GM12878 (cell line): Measurements from ENCODE around the gene SPTBN2. TPM values are rescaled to one million over a fixed set of nuclear protein-coding genes. Genes with fewer than 3 reads are reported as not detected.

ENCODE experiments used
- ATAC-seq: fragments of 200-7000 bp; cut with Tn5 transposase; 3 replicates; pipeline ENCODE4 v1.9.1; 2020; ENCODE audit warnings: mild to moderate bottlenecking, moderate library complexity
- BruUV-seq: library from RNA; stranded (reverse); fragments of 400-500 nt; replicated peaks from 2 replicates; lab custom pipeline; 2021; lab: Mats Ljungman, UMichigan
- CTCF ChIA-PET: fragments of 300-600 bp; sonication (Branson Sonifier 250); formaldehyde crosslinking; extraction: SDS; loops from one replicate; lab custom pipeline; 2021; ENCODE audit warnings: inconsistent platforms; lab: Yijun Ruan, JAX
- POLR2A ChIA-PET: fragments of 350-600 bp; formaldehyde crosslinking; extraction: SDS; loops from one replicate; lab custom pipeline; 2021; ENCODE audit warnings: inconsistent platforms; lab: Charles Lee
- RAD21 ChIA-PET: fragments of 300-600 bp; sonication (Branson Sonifier 250); formaldehyde crosslinking; loops from one replicate; lab custom pipeline; 2023; ENCODE audit warnings: antibody characterized with exemption; ENCODE audit not compliant: unreplicated experiment; lab: Charles Lee
- SMC1A ChIA-PET: fragments of 300-600 bp; sonication (Branson Sonifier 250); formaldehyde crosslinking; loops from one replicate; lab custom pipeline; 2023; ENCODE audit not compliant: unreplicated experiment, uncharacterized antibody; lab: Charles Lee
- DNase-seq: peaks from one replicate; pipeline ENCODE4 v3.0.0-alpha.2; 2011; ENCODE audit warnings: low read depth, low spot score
- FAIRE-seq: peaks from 3 replicates; lab custom pipeline; 2011; peaks lifted over from hg19 to GRCh38; lab: Jason Lieb, UNC
- H2AFZ ChIP-seq: 2 replicates; pipeline ENCODE4 v1.6.0; 2011; ENCODE audit warnings: low read depth, low read length, control low read depth; ENCODE audit not compliant: control insufficient read depth
- H3K27ac ChIP-seq: 2 replicates; pipeline ENCODE4 v1.5.1; 2011; ENCODE audit warnings: control low read depth; ENCODE audit not compliant: control insufficient read depth, insufficient read depth
- H3K27me3 ChIP-seq, 2 experiments: replicated peaks in 1 of 2; 2 replicates each; pipeline versions ENCODE4 v1.6.0 to v1.6.1; 2011; ENCODE audit warnings: low read length in 1 of 2; ENCODE audit not compliant: control insufficient read depth in 2 of 2, insufficient read depth in 2 of 2
- H3K36me3 ChIP-seq, 2 experiments: 2 replicates each; pipeline ENCODE4 v1.5.1; 2011; ENCODE audit warnings: low read length in 1 of 2; ENCODE audit not compliant: control insufficient read depth in 2 of 2, insufficient read depth in 2 of 2
- H3K4me1 ChIP-seq: 2 replicates; pipeline ENCODE4 v1.6.1; 2011; ENCODE audit warnings: mild to moderate bottlenecking, low read length, moderate library complexity, mixed read lengths; ENCODE audit not compliant: control insufficient read depth, insufficient read depth
- H3K4me2 ChIP-seq: 2 replicates; pipeline ENCODE4 v1.6.0; 2011; ENCODE audit warnings: control low read depth; ENCODE audit not compliant: control insufficient read depth, insufficient read depth
- H3K4me3 ChIP-seq: fragments of 200-600 bp; sonication (generic); 2 replicates; pipeline ENCODE4 v1.5.1; 2016
- H3K79me2 ChIP-seq: 2 replicates; pipeline ENCODE4 v1.6.0; 2011; ENCODE audit warnings: low read length; ENCODE audit not compliant: control insufficient read depth, insufficient read depth
- H3K9ac ChIP-seq: 2 replicates; pipeline ENCODE4 v1.8.0; 2011; ENCODE audit warnings: low read length, control low read depth, mixed read lengths; ENCODE audit not compliant: control insufficient read depth, insufficient read depth
- H3K9me3 ChIP-seq: replicated peaks from 3 replicates; pipeline ENCODE4 v1.5.1; 2011; ENCODE audit warnings: mild to moderate bottlenecking, low read length; ENCODE audit not compliant: control insufficient read depth, insufficient read depth
- H4K20me1 ChIP-seq: 2 replicates; pipeline ENCODE4 v1.6.0; 2011; ENCODE audit not compliant: control insufficient read depth, insufficient read depth
- ASH2L ChIP-seq: fragments of 300-600, 200-600 bp; sonication (generic); IDR thresholded peaks from 2 replicates; pipeline ENCODE4 v1.6.1; 2017; ENCODE audit warnings: low read depth, mild to moderate bottlenecking, borderline replicate concordance
- CBX5 ChIP-seq: sonication (generic); IDR thresholded peaks from 2 replicates; pipeline ENCODE4 v1.6.1; 2016; ENCODE audit warnings: low read depth, moderate library complexity, mild to moderate bottlenecking, inconsistent platforms
- CEBPB ChIP-seq, 2 experiments: fragments of 150-350 bp in 1 of 2; IDR thresholded peaks; 2 replicates each; pipeline ENCODE4 v1.6.1; 2012 to 2014; ENCODE audit warnings: low read depth in 2 of 2, low read length in 2 of 2, borderline replicate concordance in 1 of 2, inconsistent platforms in 1 of 2
- CHD2 ChIP-seq: IDR thresholded peaks from 2 replicates; pipeline ENCODE4 v1.6.1; 2011; ENCODE audit warnings: low read depth, low read length, improper control_type of control experiment, borderline replicate concordance
- E4F1 ChIP-seq: fragments of 450-650 bp; IDR thresholded peaks from 2 replicates; pipeline ENCODE4 v1.6.1; 2018; ENCODE audit warnings: borderline replicate concordance, mild to moderate bottlenecking; ENCODE audit not compliant: partially characterized antibody
- KLF5 ChIP-seq: fragments of 450-650 bp; IDR thresholded peaks from 2 replicates; pipeline ENCODE4 v1.6.1; 2014; ENCODE audit warnings: mild to moderate bottlenecking; ENCODE audit not compliant: partially characterized antibody
- MTA2 ChIP-seq: fragments of 450-650 bp; IDR thresholded peaks from 2 replicates; pipeline ENCODE4 v1.6.1; 2016; ENCODE audit warnings: low read depth, mild to moderate bottlenecking, moderate library complexity
- NRF1 ChIP-seq: conservative IDR thresholded peaks from 2 replicates; pipeline ENCODE4 v1.6.1; 2011; ENCODE audit warnings: mild to moderate bottlenecking, low read depth, low read length, improper control_type of control experiment
- PAX5 ChIP-seq: IDR thresholded peaks from 2 replicates; pipeline ENCODE4 v1.6.1; 2011; ENCODE audit warnings: low read depth, low read length, borderline replicate concordance
- RBBP5 ChIP-seq: fragments of 200-600 bp; sonication (generic); conservative IDR thresholded peaks from 2 replicates; pipeline ENCODE4 v1.6.1; 2016
- RCOR1 ChIP-seq: conservative IDR thresholded peaks from 2 replicates; pipeline ENCODE4 v1.6.1; 2012; ENCODE audit warnings: low read depth, low read length, improper control_type of control experiment
- STAT3 ChIP-seq: IDR thresholded peaks from 2 replicates; pipeline ENCODE4 v1.6.1; 2011; ENCODE audit warnings: low read depth, low read length, improper control_type of control experiment
- SUPT20H ChIP-seq: IDR thresholded peaks from 2 replicates; pipeline ENCODE4 v1.6.1; 2011; ENCODE audit warnings: low read depth, mild to moderate bottlenecking, low read length, moderate library complexity, borderline replicate concordance; ENCODE audit not compliant: control insufficient read depth
- YY1 ChIP-seq: IDR thresholded peaks from 2 replicates; pipeline ENCODE4 v1.6.1; 2011; ENCODE audit warnings: low read depth, mild to moderate bottlenecking, low read length
- ZNF217 ChIP-seq: fragments of 450-650 bp; IDR thresholded peaks from 2 replicates; pipeline ENCODE4 v1.6.1; 2017; ENCODE audit warnings: antibody characterized with exemption, mild to moderate bottlenecking
- ZNF592 ChIP-seq: fragments of 450-650 bp; IDR thresholded peaks from 2 replicates; pipeline ENCODE4 v1.6.1; 2017; ENCODE audit warnings: mild to moderate bottlenecking, moderate library complexity
- ZNF622 ChIP-seq: fragments of 450-650 bp; IDR thresholded peaks from 2 replicates; pipeline ENCODE4 v1.6.1; 2017; ENCODE audit warnings: mild to moderate bottlenecking, inconsistent platforms
- WGBS: methylation state at CpG from one replicate; pipeline ENCODE4 v1.1.6; 2016; ENCODE audit warnings: low lambda C conversion rate; ENCODE audit not compliant: insufficient replicate concordance, insufficient coverage; ENCODE audit errors: missing lambda C conversion rate; 5-methylcytosine and 5-hydroxymethylcytosine counted together
- in situ Hi-C: fragments of 300-500 bp; cut with MboI; formaldehyde crosslinking; loops from 9 replicates; pipeline ENCODE4 v1.14.3; 2018; ENCODE audit warnings: mixed read lengths
- intact Hi-C: fragments of 100-400 bp; cut with micrococcal nuclease; formaldehyde crosslinking; loops from one replicate; pipeline ENCODE4 v1.14.2; 2022; ENCODE audit not compliant: unreplicated experiment
- polyA plus RNA-seq, 11 experiments: library from polyadenylated mRNA; depleted of rRNA in 4 of 11; unstranded in 6 of 11; stranded (reverse) in 5 of 11; fragments of >200 nt; fragmentation: Nextera tagmentation in 4 of 11; fragmentation: Illumina TruSeq in 1 of 11; extraction: Ambion mirVana in 4 of 11; extraction: Trizol in 1 of 11; gene quantifications; 1 replicate in 1 of 11; 2 replicates in 10 of 11; pipeline versions ENCODE4 v1.2.1 to v1.2.3, GENCODE V29; 2011 to 2016; ENCODE audit warnings: inconsistent platforms in 2 of 11, missing spikeins in 2 of 11, low read depth in 1 of 11
- total RNA-seq, 4 experiments: library from RNA; depleted of rRNA in 3 of 4; stranded (reverse); fragments of >200 nt in 3 of 4; fragmentation: Illumina TruSeq in 1 of 4; extraction: Trizol in 1 of 4; gene quantifications; 2 replicates each; pipeline versions ENCODE4 v1.2.1 to v1.2.3, GENCODE V29; 2013 to 2021

The SPTBN2 gene
- total and polyA plus RNA-seq, 10 of the 15 experiments (the other 5 are each of a cell fraction or from before 2014, with no cell fraction given), result 0.38 to 1.0 (median 0.69) TPM; not detected in 5

GRCh38 chr11:66636411-66636810 is 92.6 kb downstream of the SPTBN2 start:
- ChIA-PET CTCF (interaction anchor here (0.6 to 7.0 kb wide), 3 partner anchors 9 to 44 kb away, joined by 3 to 71 read pairs (median 29); partner anchors contain the start of genes CCDC87, CCS and RBM14), POLR2A (interaction anchor here (0.6 to 4.3 kb wide), 3 partner anchors 8 to 41 kb away, joined by 3 to 105 read pairs (median 3); partner anchors contain the start of genes RBM14 and RBM4B), RAD21 (interaction anchor here (2.7 to 3.5 kb wide), 2 partner anchors 41 to 90 kb away, joined by 11 to 36 read pairs; partner anchors contain the start of genes ACTN3, RBM4B and ZDHHC24), SMC1A (interaction anchor here (1.2 to 3.6 kb wide), 4 partner anchors 14 to 28 kb away, joined by 4 to 21 read pairs (median 10); partner anchors contain the start of gene RBM14)
- peaks cover 7% of the 10 kb centered on the region; the same call in 1 of the 2 replicates for H4K20me1 ChIP-seq
- H3K27me3 ChIP-seq, result no peaks in the 10 kb centered on the region
- in situ Hi-C loops, result no loop called here
- H3K4me3 ChIP-seq, result no peak overlapping the region
- H2AFZ ChIP-seq, result no peak overlapping the region
- H3K79me2 ChIP-seq, result peaks cover 74% of the 10 kb centered on the region
- no peak overlapping the region for H3K27ac ChIP-seq
- H3K4me2 ChIP-seq, result no peak overlapping the region
- no peak for FAIRE-seq
- no peak for DNase-seq
- WGBS, result 83% methylated on average over 3 of the region's 3 CpGs
- no peak for ATAC-seq
- no peak overlapping the region for H3K9ac ChIP-seq
- TF ChIP-seq RBBP5, result no peak
- no peak for TF ChIP-seq CHD2
- no peak for TF ChIP-seq CEBPB (IDR thresholded peaks at IDR 0.05; ENCODE audit: borderline replicate concordance in 1 of 2, low read depth in 2 of 2, low read length in 2 of 2)
- no peak for TF ChIP-seq RCOR1
- no peak for TF ChIP-seq SUPT20H
- no peak for TF ChIP-seq E4F1
- no peak for TF ChIP-seq PAX5
- no peak for TF ChIP-seq KLF5
- TF ChIP-seq CBX5, result no peak
- TF ChIP-seq MTA2, result no peak
- no peak for TF ChIP-seq ZNF592
- no peak for TF ChIP-seq YY1
- TF ChIP-seq NRF1, result no peak
- no peak for TF ChIP-seq STAT3
- TF ChIP-seq ASH2L, result no peak
- no peak for TF ChIP-seq ZNF622
- no peak for TF ChIP-seq ZNF217
- peaks cover 16% of the 10 kb centered on the region for H3K4me1 ChIP-seq
- H3K36me3 ChIP-seq, result peaks cover 3 to 27% of the 10 kb centered on the region in 2 experiments; a peak in 3 of 4 replicates
- no peaks in the 10 kb centered on the region; the same call in 2 of the 3 replicates for H3K9me3 ChIP-seq
- intact Hi-C loops, result no loop called here
- no TSS peak for BruUV-seq
